Fibroblast of lung (primary cell): ENCODE data around the gene PIK3CD.

Experiments
- EZH2 ChIP-seq: IDR thresholded peaks from 2 replicates; pipeline ENCODE4 v1.5.1; 2012; ENCODE audit warnings: low read length, control low read depth, mild to moderate bottlenecking; ENCODE audit errors: missing control alignments
- TF ChIP-seq, protein P1 (sequence below), 2 donors: IDR thresholded peaks in 1 of 2; conservative IDR thresholded peaks in 1 of 2; 1 replicate in 1 of 2; 2 replicates in 1 of 2; pipeline ENCODE4 v1.5.1; 2011 to 2012; ENCODE audit warnings: low read length in 2 of 2, control low read depth in 1 of 2, inconsistent platforms in 1 of 2, low read depth in 1 of 2, mild to moderate bottlenecking in 1 of 2

DNA sequence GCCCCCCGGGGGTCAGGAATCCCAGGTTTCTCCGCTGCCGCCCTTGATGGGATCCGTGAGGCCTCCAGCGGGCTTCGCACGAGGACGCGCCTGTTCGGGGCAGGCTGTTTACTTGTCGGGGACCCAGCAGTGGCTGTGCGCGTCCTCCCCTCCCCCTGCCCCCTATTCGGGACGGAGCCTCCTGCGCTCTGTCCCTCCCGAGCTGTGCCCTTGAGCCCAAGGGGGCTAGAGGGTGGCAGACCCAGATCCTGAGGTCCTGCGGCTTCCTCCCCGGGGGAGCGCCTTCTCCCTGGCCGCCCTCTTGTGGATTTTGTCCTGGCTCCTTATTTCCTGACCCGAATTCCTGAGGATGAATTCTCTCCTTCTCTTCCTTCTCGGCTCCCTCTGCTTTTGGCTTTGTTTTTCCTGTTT is 38.4 kb downstream of the PIK3CD start:
- TF ChIP-seq, protein P1, sequence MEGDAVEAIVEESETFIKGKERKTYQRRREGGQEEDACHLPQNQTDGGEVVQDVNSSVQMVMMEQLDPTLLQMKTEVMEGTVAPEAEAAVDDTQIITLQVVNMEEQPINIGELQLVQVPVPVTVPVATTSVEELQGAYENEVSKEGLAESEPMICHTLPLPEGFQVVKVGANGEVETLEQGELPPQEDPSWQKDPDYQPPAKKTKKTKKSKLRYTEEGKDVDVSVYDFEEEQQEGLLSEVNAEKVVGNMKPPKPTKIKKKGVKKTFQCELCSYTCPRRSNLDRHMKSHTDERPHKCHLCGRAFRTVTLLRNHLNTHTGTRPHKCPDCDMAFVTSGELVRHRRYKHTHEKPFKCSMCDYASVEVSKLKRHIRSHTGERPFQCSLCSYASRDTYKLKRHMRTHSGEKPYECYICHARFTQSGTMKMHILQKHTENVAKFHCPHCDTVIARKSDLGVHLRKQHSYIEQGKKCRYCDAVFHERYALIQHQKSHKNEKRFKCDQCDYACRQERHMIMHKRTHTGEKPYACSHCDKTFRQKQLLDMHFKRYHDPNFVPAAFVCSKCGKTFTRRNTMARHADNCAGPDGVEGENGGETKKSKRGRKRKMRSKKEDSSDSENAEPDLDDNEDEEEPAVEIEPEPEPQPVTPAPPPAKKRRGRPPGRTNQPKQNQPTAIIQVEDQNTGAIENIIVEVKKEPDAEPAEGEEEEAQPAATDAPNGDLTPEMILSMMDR (conservative IDR thresholded peaks at IDR 0.05 in 1 of 2, IDR thresholded peaks at IDR 0.05 in 1 of 2; ENCODE audit: low read depth in 1 of 2, low read length in 2 of 2): peak; percentile 8 to 27
- TF ChIP-seq EZH2: no peak
